Esophagus muscularis mucosa (tissue), 4 donors: ENCODE data around the gene ZNF14. TPM values are rescaled to one million over a fixed set of nuclear protein-coding genes. Genes with fewer than 3 reads are reported as not detected.
"Not testable (repeated sequence)": the region's sequence is repeated elsewhere in the genome, so short reads cannot be mapped to it uniquely, and the experiment has no call there.

Experiments
- DNase-seq: peaks from one replicate; pipeline ENCODE4 v3.0.0-alpha.2; 2017; ENCODE audit errors: extremely low spot score
- H3K27ac ChIP-seq, 4 donors: fragments of 200-600 bp; sonication (generic); replicated peaks in 1 of 4; 1 replicate in 3 of 4; 2 replicates in 1 of 4; pipeline ENCODE4 v1.5.1; 2016 to 2019; ENCODE audit warnings: mild to moderate bottlenecking in 1 of 4
- H3K27me3 ChIP-seq, 4 donors: fragments of 200-600 bp; sonication (generic); one replicate each; pipeline versions ENCODE4 v1.5.1 to v1.6.0; 2016 to 2019
- H3K36me3 ChIP-seq, 4 donors: fragments of 200-600 bp; sonication (generic); one replicate each; pipeline ENCODE4 v1.5.1; 2016 to 2019
- H3K4me1 ChIP-seq, 4 donors: fragments of 200-600 bp; sonication (generic); one replicate each; pipeline ENCODE4 v1.5.1; 2016 to 2019
- H3K4me3 ChIP-seq, 4 donors: fragments of 200-600 bp; sonication (generic); 1 replicate in 2 of 4; 2 replicates in 2 of 4; pipeline ENCODE4 v1.5.1; 2016 to 2019; ENCODE audit warnings: mild to moderate bottlenecking in 4 of 4, moderate library complexity in 1 of 4
- H3K9me3 ChIP-seq, 4 donors: fragments of 200-600 bp; sonication (generic); 1 replicate in 3 of 4; 2 replicates in 1 of 4; pipeline ENCODE4 v1.5.1; 2016 to 2019
- EP300 ChIP-seq: sonication (generic); formaldehyde crosslinking; IDR thresholded peaks from one replicate; pipeline ENCODE4 v1.6.1; 2017; ENCODE audit warnings: antibody characterized with exemption
- POLR2A ChIP-seq: fragments of 450-650 bp; IDR thresholded peaks from one replicate; pipeline ENCODE4 v1.6.1; 2017; ENCODE audit warnings: antibody characterized with exemption, moderate library complexity, mild to moderate bottlenecking, low read depth
- POLR2AphosphoS5 ChIP-seq, 2 donors: sonication (generic); formaldehyde crosslinking; IDR thresholded peaks; one replicate each; pipeline ENCODE4 v1.6.1; 2017; ENCODE audit warnings: antibody characterized with exemption in 2 of 2
- WGBS: methylation state at CpG from one replicate; pipeline ENCODE4 v1.1.5; 2018; 5-methylcytosine and 5-hydroxymethylcytosine counted together
- intact Hi-C: fragments of 100-400 bp; cut with DNase I; formaldehyde crosslinking; loops from one replicate; pipeline ENCODE4 v1.15.1; 2023
- total RNA-seq, 4 donors: library from RNA; depleted of rRNA; stranded (reverse); fragments of >200 nt; gene quantifications; one replicate each; pipeline versions ENCODE4 v1.1.0 to v1.2.1, GENCODE V29; 2016
- TF ChIP-seq, protein P1 (sequence below), 3 experiments: fragments of 200-600 bp in 2 of 3; fragments of 450-650 bp in 1 of 3; sonication (generic) in 2 of 3; IDR thresholded peaks; one replicate each; pipeline ENCODE4 v1.5.1; 2017 to 2019; ENCODE audit warnings: antibody characterized with exemption in 3 of 3, mild to moderate bottlenecking in 2 of 3, moderate library complexity in 1 of 3

The ZNF14 gene
- total RNA-seq = 1 to 10 TPM; 5.1 to 7.9 (median 6.2) TPM

GRCh38 chr19:19732579-19733501 is at the start of gene ZNF14:
Gene ZNF14, minus strand, starts transcription at chr19:19733112. Its CDS starts 154 bp downstream, at chr19:19732958.
- H3K9me3 ChIP-seq = peaks cover 0 to 21% (median 14%) of the 10 kb centered on the region in 4 donors
- peak within 1 kb of the TSS; percentile 78 to 82 (median 80) for H3K27ac ChIP-seq
- H3K27me3 ChIP-seq = no peaks in the 10 kb centered on the region
- peak within 1 kb of the TSS; percentile 69 to 93 (median 88) for H3K4me3 ChIP-seq
- H3K4me1 ChIP-seq = peaks cover 0 to 24% (median 16%) of the 10 kb centered on the region in 4 donors
- peaks cover 4 to 22% (median 9%) of the 10 kb centered on the region in 4 donors for H3K36me3 ChIP-seq
- 2% methylated on average over 25 of the region's 61 CpGs for WGBS
- DNase-seq = peak; percentile 98
- TF ChIP-seq, protein P1, sequence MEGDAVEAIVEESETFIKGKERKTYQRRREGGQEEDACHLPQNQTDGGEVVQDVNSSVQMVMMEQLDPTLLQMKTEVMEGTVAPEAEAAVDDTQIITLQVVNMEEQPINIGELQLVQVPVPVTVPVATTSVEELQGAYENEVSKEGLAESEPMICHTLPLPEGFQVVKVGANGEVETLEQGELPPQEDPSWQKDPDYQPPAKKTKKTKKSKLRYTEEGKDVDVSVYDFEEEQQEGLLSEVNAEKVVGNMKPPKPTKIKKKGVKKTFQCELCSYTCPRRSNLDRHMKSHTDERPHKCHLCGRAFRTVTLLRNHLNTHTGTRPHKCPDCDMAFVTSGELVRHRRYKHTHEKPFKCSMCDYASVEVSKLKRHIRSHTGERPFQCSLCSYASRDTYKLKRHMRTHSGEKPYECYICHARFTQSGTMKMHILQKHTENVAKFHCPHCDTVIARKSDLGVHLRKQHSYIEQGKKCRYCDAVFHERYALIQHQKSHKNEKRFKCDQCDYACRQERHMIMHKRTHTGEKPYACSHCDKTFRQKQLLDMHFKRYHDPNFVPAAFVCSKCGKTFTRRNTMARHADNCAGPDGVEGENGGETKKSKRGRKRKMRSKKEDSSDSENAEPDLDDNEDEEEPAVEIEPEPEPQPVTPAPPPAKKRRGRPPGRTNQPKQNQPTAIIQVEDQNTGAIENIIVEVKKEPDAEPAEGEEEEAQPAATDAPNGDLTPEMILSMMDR (IDR thresholded peaks at IDR 0.05) = peak in 1 of 3 experiments; percentile 25
- TF ChIP-seq POLR2A = no peak
- TF ChIP-seq POLR2AphosphoS5 (IDR thresholded peaks at IDR 0.05) = peak; percentile 97 to 98
- intact Hi-C loops = loop anchor here (5.0 kb wide), 2 partner anchors 61 to 89 kb away; partner anchors contain the start of gene ZNF506

DNA sequence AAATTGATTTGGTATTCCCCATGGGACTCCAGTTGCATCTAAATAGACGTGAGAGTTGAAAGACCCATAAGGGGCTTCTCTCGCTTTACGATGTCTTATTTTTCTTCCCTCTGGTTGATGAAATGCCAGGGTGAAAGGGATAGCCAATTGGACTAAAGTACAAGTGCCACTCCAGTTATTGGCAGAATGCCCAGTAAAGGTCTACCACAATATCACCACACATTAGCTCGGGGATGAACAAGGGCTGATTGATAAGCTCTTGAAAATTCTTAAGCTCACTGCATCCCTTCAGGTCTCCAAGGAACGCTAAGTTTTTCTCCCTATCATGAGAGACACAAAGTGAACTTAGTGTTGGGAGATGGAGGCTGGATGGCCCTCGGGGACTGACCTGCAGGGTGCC is 48.9 kb upstream of the ZNF14 start:
- H3K27ac ChIP-seq, DNase-seq, H3K27me3 ChIP-seq, H3K4me3 ChIP-seq, H3K9me3 ChIP-seq, intact Hi-C loops: not testable (repeated sequence)
- H3K4me1 ChIP-seq = peaks cover 7 to 21% (median 14%) of the 10 kb centered on the region in 4 donors
- 83% methylated on average over 6 of the region's 6 CpGs for WGBS
- H3K36me3 ChIP-seq = peaks cover 0 to 14% (median 12%) of the 10 kb centered on the region in 4 donors

DNA sequence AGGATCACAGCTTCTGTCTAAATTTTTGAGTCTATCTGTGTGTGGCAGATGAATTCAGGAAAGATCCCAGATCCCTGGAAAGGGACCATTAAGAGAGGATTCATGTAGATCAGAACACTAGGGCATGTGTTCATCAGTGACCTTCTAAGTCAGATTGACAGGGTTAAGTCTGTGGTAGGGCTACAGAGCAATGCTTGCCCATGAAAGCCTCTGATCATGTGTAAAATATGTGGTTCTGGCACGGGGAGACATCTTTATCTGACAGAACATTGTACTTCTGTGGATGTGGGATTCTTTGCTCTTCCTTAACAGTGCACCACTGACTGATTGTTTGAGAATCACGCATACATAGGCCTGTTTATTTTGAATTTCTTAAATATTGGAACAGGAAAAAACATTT is 45.8 kb upstream of the ZNF14 start:
- Histone ChIP-seq H3K4me3 (no peak overlapping the region), H3K27ac (no peak overlapping the region), H3K4me1 (peaks cover 14 to 29% (median 23%) of the 10 kb centered on the region in 4 donors), H3K9me3 (no peaks in the 10 kb centered on the region), H3K27me3 (no peaks in the 10 kb centered on the region), H3K36me3 (no peaks in the 10 kb centered on the region)
- 81% methylated on average over 2 of the region's 2 CpGs for WGBS
- TF ChIP-seq EP300 = no peak
- TF ChIP-seq POLR2AphosphoS5 (IDR thresholded peaks at IDR 0.05) = no peak
- TF ChIP-seq, protein P1 (IDR thresholded peaks at IDR 0.05) = no peak
- no peak for TF ChIP-seq POLR2A
- no peak for DNase-seq
- intact Hi-C loops = loop anchor here (5.0 kb wide), 2 partner anchors 44 to 116 kb away; partner anchors contain the start of genes ATP13A1 and ZNF506

GRCh38 chr19:19777692-19778091 is 44.8 kb upstream of the ZNF14 start:
- TF ChIP-seq POLR2A (no peak), EP300 (no peak), POLR2AphosphoS5 (IDR thresholded peaks at IDR 0.05) (no peak)
- TF ChIP-seq, protein P1 (IDR thresholded peaks at IDR 0.05) = no peak
- no peak for DNase-seq
- intact Hi-C loops = loop anchor here (5.0 kb wide), 2 partner anchors 45 to 115 kb away; partner anchors contain the start of genes ATP13A1 and ZNF506
- 78% methylated on average over 5 of the region's 5 CpGs for WGBS
- no peaks in the 10 kb centered on the region for H3K36me3 ChIP-seq
- H3K27ac ChIP-seq = no peak overlapping the region
- H3K4me1 ChIP-seq = peaks cover 14 to 29% (median 23%) of the 10 kb centered on the region in 4 donors
- H3K9me3 ChIP-seq = no peaks in the 10 kb centered on the region
- H3K4me3 ChIP-seq = peak overlapping the region in 1 of 4 donors; percentile 87
- no peaks in the 10 kb centered on the region for H3K27me3 ChIP-seq
